ENCODE data around the gene DSTN. TPM values are rescaled to one million over a fixed set of nuclear protein-coding genes. Genes with fewer than 3 reads are reported as not detected.

The DSTN gene
- 215 and 284 TPM in 2 replicates for total RNA-seq

GRCh38 chr20:17569616-17570346 lies at the start of gene DSTN:
Gene DSTN (plus strand): TSS chr20:17570075. CDS start chr20:17570209, 134 bp downstream.

GRCh38 chr20:17530716-17531664 lies 38.9 kb upstream of the DSTN start, which contains the start of gene BFSP1:
Gene BFSP1 (minus strand): TSS chr20:17531379. CDS start chr20:17531329, 50 bp downstream.

Other genes starting within 250 kb of the DSTN start
- 2.8 and 3.8 TPM in 2 replicates for gene BFSP1, start 38.7 kb upstream of the DSTN start, total RNA-seq
- gene RRBP1, start 112.2 kb downstream of the DSTN start, total RNA-seq, result 277 and 309 TPM in 2 replicates
- gene BANF2, start 129.9 kb downstream of the DSTN start, total RNA-seq, result not detected in 2 replicates